SK-N-MC (cell line): ENCODE results near the gene TAF1B.

Experiments
- DNase-seq: peaks from one replicate; pipeline ENCODE4 v3.0.0-alpha.2; 2011; ENCODE audit warnings: low read depth, low spot score
- H3K27ac ChIP-seq: fragments of 200-600 bp; sonication (generic); 2 replicates; pipeline ENCODE4 v1.5.1; 2016; ENCODE audit warnings: mixed run types
- H3K36me3 ChIP-seq: fragments of 200-600 bp; sonication (generic); 2 replicates; pipeline ENCODE4 v1.6.1; 2017; ENCODE audit warnings: antibody characterized with exemption, low read length, mixed read lengths; ENCODE audit not compliant: insufficient read depth
- H3K4me3 ChIP-seq: fragments of 200-600 bp; sonication (generic); 2 replicates; pipeline ENCODE4 v1.5.1; 2016
- H3K9ac ChIP-seq: fragments of 200-600 bp; sonication (generic); 2 replicates; pipeline ENCODE4 v1.8.0; 2017; ENCODE audit warnings: mixed run types, mixed read lengths; ENCODE audit not compliant: insufficient read length
- H3K9me3 ChIP-seq: fragments of 200-600 bp; sonication (generic); 2 replicates; pipeline ENCODE4 v1.6.1; 2017; ENCODE audit warnings: low read depth, mild to moderate bottlenecking, antibody characterized with exemption, low read length, moderate library complexity, mixed read lengths
- EZH2 ChIP-seq: fragments of 200-600 bp; sonication (generic); IDR thresholded peaks from one replicate; pipeline ENCODE4 v1.6.1; 2017; ENCODE audit warnings: antibody characterized with exemption
- FOXP2 ChIP-seq: optimal IDR thresholded peaks from 2 replicates; pipeline ENCODE3; 2011; ENCODE audit warnings: mild to moderate bottlenecking, moderate library complexity; ENCODE audit not compliant: insufficient read depth; ENCODE audit errors: extremely low read length, control extremely low read depth
- POLR2AphosphoS5 ChIP-seq: IDR thresholded peaks from 2 replicates; pipeline ENCODE4 v1.6.1; 2012; ENCODE audit warnings: mild to moderate bottlenecking, low read depth, low read length, borderline replicate concordance

Gene TAF1B

DNA sequence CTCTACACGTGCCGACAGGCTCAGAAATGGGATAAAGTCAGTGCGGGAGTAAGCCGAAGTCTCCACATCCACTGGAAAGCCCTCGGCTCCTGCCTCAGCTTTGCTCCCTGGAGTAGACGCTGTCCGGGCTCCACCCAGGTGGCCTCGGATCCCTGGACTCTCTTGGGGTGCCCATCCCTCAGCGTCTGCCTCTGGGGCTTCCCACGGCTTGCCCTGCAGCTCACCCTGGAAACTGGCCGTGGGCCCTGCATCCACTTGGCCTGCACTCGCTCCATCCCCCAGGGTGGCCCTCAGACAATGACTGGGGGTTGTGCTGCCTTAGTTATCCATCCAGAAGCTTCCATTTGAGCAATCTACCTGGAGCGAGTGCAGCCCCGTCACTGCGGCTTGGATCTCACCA is 36.2 kb upstream of the TAF1B start:
- TF ChIP-seq POLR2AphosphoS5, result no peak
- no peak overlapping the region for H3K4me3 ChIP-seq
- no peak for DNase-seq
- H3K9me3 ChIP-seq, result no peaks in the 10 kb centered on the region
- no peak overlapping the region for H3K9ac ChIP-seq
- H3K27ac ChIP-seq, result no peak overlapping the region
- H3K36me3 ChIP-seq, result no peaks in the 10 kb centered on the region

DNA sequence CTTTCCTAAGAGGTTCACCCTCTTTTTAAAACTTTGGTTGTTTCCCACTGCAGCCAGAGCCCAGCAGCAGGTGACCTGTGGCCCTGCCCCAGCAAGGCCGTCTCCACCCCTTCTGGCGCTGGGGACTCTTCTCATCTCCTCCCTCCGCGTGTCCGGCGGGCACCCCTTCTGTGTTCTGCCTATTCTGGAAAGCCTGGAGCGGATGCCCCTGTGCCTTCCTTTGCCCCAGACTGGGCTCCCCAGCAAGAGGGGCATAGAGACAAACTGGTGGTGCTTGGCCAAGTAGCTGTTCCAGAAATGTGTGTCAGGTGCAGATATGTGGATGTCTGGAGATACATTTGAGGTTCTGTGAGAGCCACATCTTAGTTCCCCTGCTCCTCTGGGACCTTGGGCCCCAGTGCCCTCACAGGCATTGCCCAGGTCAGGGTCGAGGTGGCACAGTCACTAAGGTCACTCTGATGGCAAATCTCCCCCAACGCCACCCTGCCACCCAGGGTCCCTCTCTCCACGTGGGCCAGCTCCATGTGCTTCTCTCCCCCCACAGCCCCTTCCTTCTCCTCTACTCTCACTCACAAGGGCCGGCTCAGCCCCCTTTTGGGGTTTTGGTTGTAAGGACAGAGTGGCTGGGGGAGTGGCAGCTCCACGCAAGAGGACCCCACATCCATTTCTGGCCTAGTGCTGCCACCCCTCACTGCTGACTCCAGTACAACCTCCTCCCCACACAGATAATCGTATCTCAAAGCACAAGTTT is 35.5 kb upstream of the TAF1B start:
- DNase-seq, result no peak
- no peak overlapping the region for H3K9ac ChIP-seq
- H3K9me3 ChIP-seq, result no peaks in the 10 kb centered on the region
- H3K4me3 ChIP-seq, result no peak overlapping the region
- no peaks in the 10 kb centered on the region for H3K36me3 ChIP-seq
- TF ChIP-seq POLR2AphosphoS5 (no peak), EZH2 (no peak), FOXP2 (no peak)
- no peak overlapping the region for H3K27ac ChIP-seq

DNA sequence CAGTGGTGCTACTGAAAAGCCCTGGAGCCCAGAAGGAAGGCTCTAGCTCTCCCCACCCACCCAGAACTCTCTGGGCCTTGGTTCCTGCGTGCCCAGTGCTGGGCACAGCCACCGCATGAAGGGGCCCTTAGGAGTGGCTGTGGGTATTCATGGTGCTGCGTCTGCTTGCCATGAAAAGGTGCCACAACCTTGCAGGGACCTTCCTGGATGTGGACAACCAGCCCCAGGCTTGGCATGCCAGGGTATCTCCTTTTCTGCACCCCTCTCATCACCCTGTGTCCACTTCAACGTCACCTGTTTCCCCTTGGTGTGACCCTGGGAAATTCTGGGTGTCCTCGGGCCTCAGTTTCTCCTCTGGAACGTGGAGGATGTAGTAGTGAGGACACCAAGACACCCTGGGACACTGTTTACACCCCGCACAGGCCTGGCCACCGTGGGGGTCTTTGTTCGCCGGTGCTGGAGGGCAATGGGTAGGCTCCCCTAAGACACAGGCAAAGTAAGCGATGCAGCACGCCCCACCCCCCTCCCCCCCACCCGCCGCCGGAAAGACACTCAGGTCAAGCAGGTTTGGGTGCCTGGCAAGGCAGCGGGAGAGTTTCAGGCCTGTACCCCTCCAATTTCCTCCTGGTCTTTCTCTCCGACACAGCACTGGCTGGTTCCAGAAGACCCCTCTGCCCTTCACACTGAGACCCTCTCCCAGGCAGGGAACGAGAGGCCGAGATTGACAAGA is 34.8 kb upstream of the TAF1B start:
- Histone ChIP-seq H3K4me3 (no peak overlapping the region), H3K9me3 (no peaks in the 10 kb centered on the region), H3K9ac (no peak overlapping the region), H3K36me3 (no peaks in the 10 kb centered on the region), H3K27ac (no peak overlapping the region)
- TF ChIP-seq EZH2 (no peak), POLR2AphosphoS5 (no peak), FOXP2 (no peak)
- DNase-seq, result no peak

DNA sequence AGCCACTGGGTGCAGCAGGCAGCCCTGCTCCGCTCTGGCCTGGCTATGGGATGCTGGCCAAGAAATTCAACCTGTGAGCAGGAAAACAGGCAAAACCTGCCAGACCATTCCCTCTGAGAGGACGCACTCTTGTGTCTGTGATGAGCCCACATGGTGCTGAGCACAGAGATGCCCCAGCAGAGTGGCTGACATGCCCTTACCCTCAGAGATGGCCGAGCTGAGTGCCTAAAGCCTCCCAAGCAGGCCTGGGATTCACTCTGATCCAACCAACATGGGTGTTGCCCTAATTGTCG is 34.3 kb upstream of the TAF1B start:
- no peak overlapping the region for H3K4me3 ChIP-seq
- TF ChIP-seq POLR2AphosphoS5, result no peak
- TF ChIP-seq EZH2, result no peak
- no peak for TF ChIP-seq FOXP2
- no peak for DNase-seq
- no peak overlapping the region for H3K27ac ChIP-seq
- H3K9ac ChIP-seq, result no peak overlapping the region
- H3K9me3 ChIP-seq, result no peaks in the 10 kb centered on the region
- no peaks in the 10 kb centered on the region for H3K36me3 ChIP-seq

DNA sequence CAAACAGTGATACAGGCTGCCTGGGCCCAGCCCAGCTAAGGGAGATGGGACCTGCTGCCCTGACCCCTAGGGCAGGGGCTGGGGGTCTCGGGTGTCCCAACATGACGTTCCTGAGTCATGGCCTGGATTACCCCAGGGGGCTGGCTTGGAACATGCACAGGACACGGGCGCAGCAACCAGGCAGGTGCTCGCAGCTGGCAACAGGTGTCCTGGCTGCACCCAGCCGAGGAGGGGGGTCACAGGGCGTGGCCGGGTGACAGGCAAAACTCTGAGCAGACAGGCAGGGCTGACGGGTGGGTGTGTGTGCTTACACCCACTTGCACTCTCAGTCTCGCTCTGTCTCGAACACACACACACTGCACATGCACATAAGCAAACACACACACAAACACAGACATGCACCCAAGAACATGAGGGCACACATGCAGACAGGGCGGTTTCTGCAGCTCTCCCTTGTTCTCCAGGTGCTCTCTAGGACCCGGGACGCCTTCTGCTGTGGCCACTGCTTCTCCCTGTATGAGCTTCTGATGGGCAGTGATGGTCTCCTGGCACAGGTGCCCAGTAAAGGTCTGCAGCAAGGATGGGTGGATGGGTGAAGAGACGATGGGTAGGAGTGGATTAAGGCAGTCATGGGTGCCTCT is 33.7 kb upstream of the TAF1B start:
- Histone ChIP-seq H3K4me3 (no peak overlapping the region), H3K27ac (no peak overlapping the region), H3K36me3 (no peaks in the 10 kb centered on the region), H3K9me3 (no peaks in the 10 kb centered on the region), H3K9ac (no peak overlapping the region)
- no peak for DNase-seq
- TF ChIP-seq POLR2AphosphoS5 (no peak), EZH2 (no peak), FOXP2 (no peak)

DNA sequence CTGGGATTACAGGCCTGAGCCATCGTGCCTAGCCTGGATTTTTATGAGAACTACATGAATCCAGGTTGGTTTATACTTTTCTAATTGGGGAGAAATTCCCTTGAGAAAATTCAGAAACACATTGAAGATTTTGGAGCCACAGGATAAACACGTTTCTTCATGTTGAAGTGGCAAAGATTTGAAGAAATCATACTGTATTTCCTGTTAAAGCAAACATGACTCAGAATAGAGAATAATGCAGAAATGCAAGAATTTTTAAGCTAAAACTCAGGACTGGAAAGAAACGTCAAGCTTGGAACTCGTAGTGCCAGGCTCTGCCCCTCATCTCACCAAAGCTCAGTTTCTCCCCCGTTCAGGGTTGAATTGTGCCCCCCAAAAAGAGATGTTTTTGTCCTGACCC is 32.1 kb upstream of the TAF1B start:
- Histone ChIP-seq H3K27ac (no peak overlapping the region), H3K36me3 (no peaks in the 10 kb centered on the region), H3K4me3 (no peak overlapping the region), H3K9me3 (no peaks in the 10 kb centered on the region), H3K9ac (no peak overlapping the region)
- DNase-seq, result no peak
- TF ChIP-seq FOXP2, result no peak
- no peak for TF ChIP-seq EZH2
- no peak for TF ChIP-seq POLR2AphosphoS5

DNA sequence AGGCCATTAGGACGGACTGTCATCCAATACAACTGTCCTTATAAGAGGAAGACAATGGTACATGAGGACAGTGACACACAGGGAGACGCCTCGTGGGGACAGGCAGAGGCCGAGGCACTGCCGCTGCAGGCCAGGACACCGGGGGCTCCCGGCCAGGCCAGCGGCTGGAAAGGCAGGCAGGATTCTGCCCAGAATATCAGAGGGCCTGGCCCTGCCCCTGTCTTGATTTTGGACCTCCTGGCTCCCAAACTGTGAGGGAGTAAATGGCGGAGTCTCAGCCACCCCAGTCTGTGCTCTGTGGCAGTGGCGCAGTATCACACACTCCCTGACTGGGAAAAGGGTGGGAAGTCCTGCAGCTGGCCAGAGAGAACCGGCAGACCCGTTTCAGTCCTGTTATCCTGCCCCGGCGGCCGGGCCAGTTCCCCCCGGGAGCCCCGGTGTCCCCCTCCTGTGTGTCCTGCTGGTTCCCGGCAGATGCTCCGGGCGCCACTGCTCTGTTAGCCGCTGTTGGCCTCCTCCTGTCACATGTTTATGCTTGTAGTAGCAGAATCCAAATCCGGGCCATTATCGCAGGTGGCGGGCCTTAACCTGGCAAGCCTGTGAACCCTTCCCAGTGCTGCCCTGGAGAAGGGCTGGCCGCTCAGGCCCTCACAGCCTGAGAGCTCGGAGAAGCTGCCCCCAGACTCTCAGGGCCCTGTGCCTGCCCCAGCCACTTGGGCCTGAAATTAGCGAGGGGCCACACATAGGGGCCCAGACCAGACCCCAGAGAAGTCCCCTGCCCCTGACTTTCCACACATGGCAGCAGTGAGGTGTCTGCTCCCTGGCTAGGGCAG is 31.4 kb upstream of the TAF1B start:
- Histone ChIP-seq H3K4me3 (no peak overlapping the region), H3K36me3 (no peaks in the 10 kb centered on the region), H3K9ac (no peak overlapping the region), H3K27ac (no peak overlapping the region), H3K9me3 (no peaks in the 10 kb centered on the region)
- TF ChIP-seq FOXP2 (no peak), POLR2AphosphoS5 (no peak), EZH2 (no peak)
- no peak for DNase-seq

DNA sequence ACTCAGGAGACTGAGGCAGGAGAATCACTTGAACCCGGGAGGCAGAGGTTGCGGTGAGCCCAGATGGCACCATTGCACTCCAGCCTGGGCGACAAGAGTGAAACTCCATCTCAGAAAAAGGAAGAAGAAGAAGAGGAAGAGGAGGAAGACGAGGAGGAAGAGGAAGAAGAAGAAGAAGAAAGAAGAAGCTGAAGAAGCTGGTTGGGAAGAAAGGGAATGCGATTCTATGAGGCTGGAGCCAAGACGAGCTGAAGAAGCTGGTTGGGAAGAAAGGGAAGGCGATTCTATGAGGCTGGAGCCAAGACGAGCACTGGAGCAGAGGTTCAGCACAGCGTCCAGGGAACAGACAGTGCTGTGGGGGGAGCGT is 30.3 kb upstream of the TAF1B start:
- Histone ChIP-seq H3K27ac (no peak overlapping the region), H3K4me3 (no peak overlapping the region), H3K36me3 (no peaks in the 10 kb centered on the region), H3K9ac (no peak overlapping the region), H3K9me3 (no peaks in the 10 kb centered on the region)
- TF ChIP-seq FOXP2 (no peak), POLR2AphosphoS5 (no peak), EZH2 (no peak)
- no peak for DNase-seq
